Naive B cell (primary cell): ENCODE measurements around the gene SRD5A2. TPM values are rescaled to one million over a fixed set of nuclear protein-coding genes. Genes with fewer than 3 reads are reported as not detected.
"Not testable (repeated sequence)": the region's sequence is repeated elsewhere in the genome, so short reads cannot be mapped to it uniquely, and the experiment has no call there.

Experiments
- ATAC-seq, 2 donors: fragments of 150-1000 bp; cut with Tn5 transposase; 2 replicates each; pipeline ENCODE4 v1.10.0; 2021; ENCODE audit warnings: low read depth in 2 of 2, mild to moderate bottlenecking in 2 of 2, moderate library complexity in 2 of 2
- DNase-seq: peaks from one replicate; pipeline ENCODE4 v3.0.0; 2022
- H3K27ac Mint-ChIP-seq, 6 donors: one replicate each; pipeline ENCODE4 v1.8.0; 2020 to 2022; ENCODE audit warnings: mild to moderate bottlenecking in 6 of 6, mixed read lengths in 6 of 6, moderate library complexity in 5 of 6, inconsistent platforms in 2 of 6
- H3K27me3 Mint-ChIP-seq, 3 donors: one replicate each; pipeline ENCODE4 v1.8.0; 2021 to 2022; ENCODE audit warnings: mixed read lengths in 3 of 3, mild to moderate bottlenecking in 1 of 3
- H3K36me3 Mint-ChIP-seq, 2 donors: one replicate each; pipeline ENCODE4 v1.8.0; 2020 to 2022; ENCODE audit warnings: mixed read lengths in 2 of 2, inconsistent platforms in 1 of 2, mild to moderate bottlenecking in 1 of 2
- H3K4me1 Mint-ChIP-seq, 3 donors: one replicate each; pipeline ENCODE4 v1.8.0; 2020 to 2022; ENCODE audit warnings: mixed read lengths in 3 of 3, inconsistent platforms in 1 of 3, mild to moderate bottlenecking in 1 of 3, moderate library complexity in 1 of 3
- H3K4me3 Mint-ChIP-seq, 8 donors: one replicate each; pipeline ENCODE4 v1.8.0; 2020 to 2022; ENCODE audit warnings: mild to moderate bottlenecking in 8 of 8, mixed read lengths in 8 of 8, moderate library complexity in 8 of 8, inconsistent platforms in 2 of 8
- H3K9me3 Mint-ChIP-seq, 7 donors: one replicate each; pipeline ENCODE4 v1.8.0; 2020 to 2022; ENCODE audit warnings: mixed read lengths in 7 of 7, mild to moderate bottlenecking in 5 of 7, inconsistent platforms in 2 of 7, moderate library complexity in 1 of 7
- polyA plus RNA-seq, 6 donors: library from polyadenylated mRNA; unstranded; fragments of 300-500 nt; fragmentation: Illumina TruSeq; gene quantifications; one replicate each; pipeline ENCODE4 v1.2.3, GENCODE V29; 2021; ENCODE audit warnings: low read depth in 6 of 6

SRD5A2 gene
- polyA plus RNA-seq, 6 donors from 2014 or later: not detected

DNA sequence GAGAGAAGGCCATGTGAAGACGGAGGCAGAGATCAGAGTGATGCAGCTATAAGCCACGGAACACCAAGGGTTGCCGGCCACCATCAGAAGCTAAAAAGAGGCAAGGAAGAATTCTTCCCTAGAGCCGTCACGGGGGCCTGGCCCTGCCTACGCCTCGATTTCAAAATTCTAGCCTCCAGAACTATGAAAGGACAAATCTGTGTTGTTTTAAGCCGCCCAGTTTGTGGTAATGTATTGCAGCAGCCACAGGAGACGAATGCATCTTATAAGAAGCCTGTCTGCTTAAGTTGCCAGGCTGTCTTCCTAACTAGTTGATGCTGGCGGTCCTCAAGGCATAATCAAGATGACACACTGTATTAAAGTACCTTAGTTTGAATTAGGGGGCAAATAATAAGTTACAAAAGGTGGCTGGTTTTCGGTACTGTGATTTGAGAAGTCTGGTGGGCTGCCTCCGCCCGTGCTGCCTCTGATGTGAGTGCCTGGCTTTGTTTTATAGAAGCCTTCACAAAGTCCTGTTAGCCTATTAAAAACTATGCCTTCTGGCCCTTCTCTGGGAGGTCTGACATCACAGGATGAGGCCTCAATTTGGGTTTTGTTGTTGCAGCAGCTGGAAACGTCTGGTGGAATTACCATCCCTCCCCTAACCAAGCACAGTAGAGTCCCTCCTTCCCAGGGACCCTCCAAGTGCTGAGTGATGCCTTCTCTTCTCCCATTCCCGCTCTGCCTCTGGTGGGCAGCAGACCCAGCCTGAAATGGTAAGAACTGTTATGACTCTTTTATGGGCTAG is 53.6 kb downstream of the SRD5A2 start:
- no peak for DNase-seq
- ATAC-seq: no peak
- no peaks in the 10 kb centered on the region for H3K4me1 Mint-ChIP-seq
- no peak overlapping the region for H3K27ac Mint-ChIP-seq
- H3K9me3 Mint-ChIP-seq: no peaks in the 10 kb centered on the region
- H3K36me3 Mint-ChIP-seq: no peaks in the 10 kb centered on the region
- H3K4me3 Mint-ChIP-seq: no peak overlapping the region
- peaks cover 25 to 42% (median 35%) of the 10 kb centered on the region in 3 donors for H3K27me3 Mint-ChIP-seq

DNA sequence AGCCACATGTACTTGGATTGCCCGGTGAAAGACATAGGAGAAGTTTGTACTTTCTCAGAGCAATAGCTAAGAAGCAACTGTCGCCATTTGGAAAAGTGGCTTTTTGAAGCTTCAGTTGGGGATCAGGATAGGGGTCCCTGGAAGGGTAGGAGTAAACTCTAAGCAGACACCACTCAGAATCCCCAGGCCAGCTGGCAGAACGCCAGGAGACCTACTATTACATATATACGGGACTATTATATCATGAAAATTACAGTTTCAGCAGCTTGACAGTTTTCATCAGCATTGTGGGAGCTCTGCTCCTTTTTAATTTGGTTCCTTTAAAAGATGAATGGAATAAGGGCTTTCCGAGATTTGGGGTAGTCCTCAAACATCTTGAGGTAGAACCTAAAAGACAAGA is 54.9 kb downstream of the SRD5A2 start:
- Mint-ChIP-seq H3K4me3 (no peak overlapping the region), H3K27ac (no peak overlapping the region), H3K4me1 (no peaks in the 10 kb centered on the region), H3K9me3 (no peaks in the 10 kb centered on the region), H3K36me3 (no peaks in the 10 kb centered on the region), H3K27me3 (peaks cover 17 to 51% (median 48%) of the 10 kb centered on the region in 3 donors)
- no peak for ATAC-seq
- DNase-seq: no peak

DNA sequence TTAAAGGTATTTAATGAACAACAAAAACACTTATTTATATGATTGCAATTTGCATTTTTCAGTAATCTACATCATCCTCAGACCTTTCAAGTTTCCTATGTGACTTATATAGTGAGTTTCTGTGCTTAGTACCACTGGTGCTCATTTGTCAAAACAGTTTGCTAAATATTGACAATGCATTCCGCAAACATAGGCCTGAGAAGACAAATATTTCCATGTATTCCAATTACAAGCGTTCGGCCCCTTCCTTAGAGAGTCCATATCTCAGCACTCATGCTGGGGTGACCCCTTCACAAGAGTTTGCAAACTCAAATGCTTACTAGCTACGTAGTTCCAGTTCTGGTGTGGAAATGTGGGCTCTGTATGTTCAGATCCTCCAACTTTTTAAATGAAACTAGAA is 56.1 kb downstream of the SRD5A2 start:
- Mint-ChIP-seq H3K27ac (no peak overlapping the region), H3K4me1 (no peaks in the 10 kb centered on the region), H3K4me3 (no peak overlapping the region), H3K27me3 (peaks cover 17 to 56% (median 40%) of the 10 kb centered on the region in 3 donors), H3K9me3 (no peaks in the 10 kb centered on the region), H3K36me3 (no peaks in the 10 kb centered on the region)
- no peak for ATAC-seq
- no peak for DNase-seq

DNA sequence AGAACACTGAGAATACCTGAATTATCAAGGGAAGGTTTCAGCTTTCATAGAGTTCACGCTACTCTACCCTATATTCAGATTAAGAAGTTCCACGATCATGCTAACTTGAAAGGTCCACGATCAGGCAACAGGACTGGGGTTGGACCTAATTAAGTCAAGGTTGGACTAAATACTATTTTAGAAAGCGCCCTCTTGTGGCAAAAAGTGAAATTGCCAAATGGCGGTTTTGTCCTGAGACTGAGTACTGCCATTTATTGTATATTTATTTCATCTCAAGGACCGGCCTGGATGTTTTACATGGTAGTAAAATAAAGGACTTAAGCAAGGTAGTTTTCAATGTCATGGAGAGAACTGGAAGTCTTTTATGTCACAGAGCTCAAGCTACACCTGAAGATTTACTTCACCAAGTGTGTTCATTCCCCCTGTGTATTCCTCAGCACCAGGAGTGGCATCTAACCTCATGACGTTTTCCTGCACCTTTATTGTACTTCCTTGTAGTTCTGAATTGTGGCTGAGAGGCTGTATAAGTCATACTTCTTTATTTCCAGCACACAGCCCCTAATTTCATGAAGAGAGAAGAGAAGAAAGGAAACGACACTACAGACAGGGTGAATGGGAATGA is 56.8 kb downstream of the SRD5A2 start:
- Mint-ChIP-seq H3K27me3 (peaks cover 17 to 52% (median 35%) of the 10 kb centered on the region in 3 donors), H3K4me3 (no peak overlapping the region), H3K36me3 (no peaks in the 10 kb centered on the region), H3K9me3 (no peaks in the 10 kb centered on the region), H3K4me1 (no peaks in the 10 kb centered on the region), H3K27ac (no peak overlapping the region)
- DNase-seq: peak; percentile 38
- peak in 1 of 2 donors; percentile 25 for ATAC-seq

DNA sequence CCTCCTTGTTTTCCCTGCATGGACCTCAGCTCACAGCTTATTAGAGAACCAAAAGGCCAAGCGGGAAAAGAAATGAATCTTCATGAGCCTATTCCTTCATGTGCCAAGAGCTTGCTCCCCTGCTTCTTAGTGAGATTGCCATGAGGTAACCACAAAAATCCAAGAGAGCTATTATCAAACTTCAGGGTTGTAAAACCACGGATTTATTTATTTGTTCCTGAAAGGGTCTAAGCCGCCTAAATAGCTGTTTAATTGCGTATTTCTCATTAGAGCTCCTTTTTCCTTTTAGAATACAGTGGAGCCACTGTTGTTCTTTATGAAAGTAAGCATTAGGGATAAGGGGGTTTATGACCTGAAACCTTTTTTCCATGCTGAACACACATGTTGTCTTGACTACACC is 58.0 kb downstream of the SRD5A2 start:
- Mint-ChIP-seq H3K36me3 (no peaks in the 10 kb centered on the region), H3K27me3 (peaks cover 17 to 55% (median 46%) of the 10 kb centered on the region in 3 donors), H3K4me3 (no peak overlapping the region), H3K27ac (no peak overlapping the region), H3K9me3 (no peaks in the 10 kb centered on the region), H3K4me1 (no peaks in the 10 kb centered on the region)
- no peak for DNase-seq
- no peak for ATAC-seq

DNA sequence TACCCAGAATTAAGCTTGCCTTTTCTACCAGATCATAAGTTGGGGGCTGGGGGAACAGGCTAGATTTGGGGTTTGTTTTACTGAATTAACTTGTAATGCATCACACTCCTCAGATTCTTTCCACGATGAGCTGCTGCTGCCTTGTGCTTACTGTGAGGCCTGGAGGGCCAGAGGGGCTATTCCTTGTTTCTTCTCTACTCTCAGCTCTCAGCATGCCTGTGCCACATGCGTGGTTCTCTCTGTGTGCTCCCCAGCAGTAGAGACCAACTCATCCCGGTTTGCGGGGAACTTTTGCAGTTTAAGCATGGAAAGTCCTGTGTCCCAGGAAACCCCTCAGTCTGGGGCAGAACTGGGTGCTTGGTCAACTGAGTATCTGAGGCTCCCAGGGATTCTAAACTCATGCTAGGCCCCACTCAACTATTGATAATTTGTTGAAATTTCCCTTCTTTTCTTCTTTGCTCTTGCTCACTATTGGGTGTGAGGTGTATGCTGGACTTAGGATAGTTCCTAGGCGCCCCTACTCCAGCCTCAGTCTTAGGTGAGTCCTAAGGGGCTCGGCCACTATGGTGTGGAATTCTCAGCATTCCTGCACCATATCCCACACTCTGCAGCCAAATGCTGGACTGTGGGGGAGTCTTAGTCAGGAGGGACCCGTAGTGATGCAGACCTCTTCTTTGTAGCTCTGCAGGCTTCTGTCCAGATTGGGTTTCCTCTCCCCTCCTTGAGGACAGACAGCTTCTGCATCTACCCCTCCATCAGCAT is 63.1 kb downstream of the SRD5A2 start:
- Mint-ChIP-seq H3K4me1 (no peaks in the 10 kb centered on the region), H3K9me3 (no peaks in the 10 kb centered on the region), H3K36me3 (no peaks in the 10 kb centered on the region), H3K27me3 (peaks cover 30 to 51% (median 37%) of the 10 kb centered on the region in 3 donors), H3K27ac (no peak overlapping the region), H3K4me3 (no peak overlapping the region)
- no peak for ATAC-seq
- no peak for DNase-seq

DNA sequence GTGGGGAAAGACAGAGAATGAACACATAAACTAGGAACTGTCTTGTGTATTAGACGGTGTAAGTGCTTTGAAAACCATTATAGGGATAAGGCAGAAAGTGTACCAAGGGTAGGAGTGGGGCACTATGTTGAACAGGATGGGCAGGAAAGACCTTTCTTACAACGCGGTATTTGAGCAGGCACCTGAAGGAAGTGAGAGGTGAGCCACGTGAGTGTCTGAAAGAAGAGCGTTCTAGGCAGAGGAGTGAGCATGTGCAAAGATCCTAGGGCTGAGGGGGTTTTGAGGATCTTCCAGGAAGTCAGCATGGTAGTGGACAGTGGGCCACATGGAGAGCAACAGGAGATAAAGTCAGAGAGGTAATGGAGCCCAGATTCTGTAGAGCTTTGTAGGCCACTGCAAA is 65.2 kb downstream of the SRD5A2 start:
- Mint-ChIP-seq H3K4me3 (no peak overlapping the region), H3K4me1 (no peaks in the 10 kb centered on the region), H3K9me3 (no peaks in the 10 kb centered on the region), H3K27me3 (peaks cover 17 to 31% (median 25%) of the 10 kb centered on the region in 3 donors), H3K27ac (no peak overlapping the region), H3K36me3 (no peaks in the 10 kb centered on the region)
- no peak for DNase-seq
- no peak for ATAC-seq

DNA sequence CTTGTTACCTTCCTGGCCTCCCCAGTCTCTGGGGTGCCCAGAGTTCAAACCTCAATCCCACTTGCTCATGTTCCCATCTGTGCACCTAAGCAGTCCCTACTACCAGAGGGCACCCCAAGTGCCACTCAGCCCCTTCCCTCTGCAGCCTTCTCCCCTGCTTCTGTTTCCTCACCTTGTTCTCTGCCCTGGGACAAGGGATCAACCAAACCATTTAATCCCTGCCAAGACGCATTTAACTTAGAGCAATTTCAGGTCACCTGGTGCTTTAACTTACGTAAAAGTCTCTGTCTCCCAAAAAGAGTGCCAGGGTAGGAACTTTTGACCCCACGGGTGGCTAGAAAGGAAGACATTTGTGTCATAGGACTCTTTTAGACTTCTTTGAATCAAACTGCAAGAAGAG is 67.2 kb downstream of the SRD5A2 start:
- Mint-ChIP-seq H3K36me3 (no peaks in the 10 kb centered on the region), H3K9me3 (peaks cover 0 to 4% (median 0%) of the 10 kb centered on the region in 7 donors), H3K4me3 (no peak overlapping the region), H3K4me1 (no peaks in the 10 kb centered on the region), H3K27me3 (peaks cover 11 to 29% (median 25%) of the 10 kb centered on the region in 3 donors), H3K27ac (no peak overlapping the region)
- ATAC-seq: no peak
- no peak for DNase-seq

DNA sequence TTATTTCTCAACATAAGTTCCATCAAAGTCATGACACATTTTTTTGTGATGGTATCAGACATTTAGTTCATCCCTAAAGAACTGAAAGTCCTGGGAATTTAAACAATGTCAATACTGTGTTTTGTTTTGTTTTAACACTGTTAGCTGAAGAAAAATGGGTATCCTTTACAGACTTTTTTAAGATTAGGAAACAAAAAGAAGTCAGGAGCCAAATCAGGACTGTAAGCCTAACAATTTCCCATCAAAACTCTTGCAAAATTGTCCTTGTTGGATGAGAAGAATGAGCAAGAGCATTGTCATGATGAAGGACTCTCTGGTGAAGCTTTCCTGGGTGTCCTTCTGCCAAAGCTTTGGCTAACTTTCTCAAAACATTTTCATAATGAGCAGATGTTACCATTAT is 69.4 kb downstream of the SRD5A2 start:
- DNase-seq (no peak), ATAC-seq (no peak)
- Mint-ChIP-seq H3K27ac (no peak overlapping the region), H3K27me3 (peaks cover 3 to 23% (median 20%) of the 10 kb centered on the region in 3 donors), H3K4me3 (no peak overlapping the region), H3K9me3 (peaks cover 0 to 4% (median 0%) of the 10 kb centered on the region in 7 donors), H3K4me1 (no peaks in the 10 kb centered on the region), H3K36me3 (no peaks in the 10 kb centered on the region)

DNA sequence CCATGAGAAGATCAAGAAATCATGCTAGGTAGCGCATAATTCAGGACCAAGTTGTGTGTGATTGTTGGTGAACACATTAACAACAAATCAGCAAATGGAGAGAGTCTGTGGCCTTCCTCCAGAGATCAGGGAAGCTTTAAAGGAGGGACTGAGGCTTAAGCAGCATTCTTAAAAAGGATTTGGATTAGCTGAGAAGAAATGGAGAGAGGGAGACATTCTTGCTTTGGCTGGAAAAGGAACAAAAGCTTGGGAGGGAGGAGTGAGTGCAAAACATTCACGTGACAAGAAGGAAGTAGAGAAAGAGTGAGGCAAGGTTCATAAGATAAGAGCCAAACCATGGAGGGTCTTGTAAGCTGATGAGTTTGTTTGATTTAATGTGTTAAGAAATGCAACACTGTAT is 75.6 kb downstream of the SRD5A2 start:
- Mint-ChIP-seq H3K4me3 (no peak overlapping the region), H3K27ac (no peak overlapping the region), H3K9me3 (peaks cover 0 to 4% (median 0%) of the 10 kb centered on the region in 7 donors), H3K36me3 (no peaks in the 10 kb centered on the region), H3K4me1 (no peaks in the 10 kb centered on the region), H3K27me3 (peaks cover 13 to 25% (median 16%) of the 10 kb centered on the region in 3 donors)
- ATAC-seq: no peak
- DNase-seq: no peak

DNA sequence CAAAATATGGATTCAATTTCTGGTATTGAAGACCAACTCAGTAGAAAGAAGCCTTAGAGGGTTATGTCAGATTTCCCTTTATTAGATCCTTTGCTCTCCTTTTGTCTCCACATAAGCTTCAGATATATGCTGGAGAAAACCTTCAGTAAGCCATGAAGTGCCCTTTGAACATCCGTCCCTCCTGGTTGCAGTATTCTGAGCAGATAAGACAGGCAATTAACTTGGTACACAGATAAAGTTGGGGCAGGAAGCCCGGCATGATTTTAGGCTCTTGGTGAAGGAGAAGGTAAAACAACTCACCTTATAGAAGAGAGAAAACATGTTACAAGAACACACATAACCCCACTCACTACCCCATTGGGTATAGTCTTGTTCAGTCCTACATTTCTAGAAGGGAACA is 76.4 kb downstream of the SRD5A2 start:
- no peak overlapping the region for H3K27ac Mint-ChIP-seq
- no peaks in the 10 kb centered on the region for H3K4me1 Mint-ChIP-seq
- H3K4me3 Mint-ChIP-seq: no peak overlapping the region
- ATAC-seq: no peak
- H3K9me3 Mint-ChIP-seq: peaks cover 0 to 5% (median 2%) of the 10 kb centered on the region in 7 donors
- DNase-seq: no peak
- H3K36me3 Mint-ChIP-seq: no peaks in the 10 kb centered on the region
- peaks cover 13 to 25% (median 16%) of the 10 kb centered on the region in 3 donors for H3K27me3 Mint-ChIP-seq

DNA sequence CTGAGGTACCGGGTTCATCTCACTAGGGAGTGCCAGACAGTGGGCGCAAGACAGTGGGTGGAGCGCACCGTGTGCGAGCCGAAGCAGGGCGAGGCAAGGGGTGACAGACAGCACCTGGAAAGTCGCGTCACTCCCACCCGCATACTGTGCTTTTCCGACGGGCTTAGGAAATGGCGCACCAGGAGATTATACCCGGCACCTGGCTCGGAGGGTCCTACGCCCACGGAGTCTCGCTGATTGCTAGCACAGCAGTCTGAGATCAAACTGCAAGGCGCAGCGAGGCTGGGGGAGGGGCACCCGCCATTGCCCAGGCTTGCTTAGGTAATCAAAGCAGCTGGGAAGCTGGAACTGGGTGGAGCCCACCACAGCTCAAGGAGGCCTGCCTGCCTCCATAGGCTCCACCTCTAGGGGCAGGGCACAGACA is 84.3 kb downstream of the SRD5A2 start:
- H3K9me3 Mint-ChIP-seq: peaks cover 3 to 32% (median 7%) of the 10 kb centered on the region in 7 donors
- not testable (repeated sequence) for H3K27ac Mint-ChIP-seq, H3K27me3 Mint-ChIP-seq, H3K4me3 Mint-ChIP-seq, H3K4me1 Mint-ChIP-seq, DNase-seq, ATAC-seq, H3K36me3 Mint-ChIP-seq

DNA sequence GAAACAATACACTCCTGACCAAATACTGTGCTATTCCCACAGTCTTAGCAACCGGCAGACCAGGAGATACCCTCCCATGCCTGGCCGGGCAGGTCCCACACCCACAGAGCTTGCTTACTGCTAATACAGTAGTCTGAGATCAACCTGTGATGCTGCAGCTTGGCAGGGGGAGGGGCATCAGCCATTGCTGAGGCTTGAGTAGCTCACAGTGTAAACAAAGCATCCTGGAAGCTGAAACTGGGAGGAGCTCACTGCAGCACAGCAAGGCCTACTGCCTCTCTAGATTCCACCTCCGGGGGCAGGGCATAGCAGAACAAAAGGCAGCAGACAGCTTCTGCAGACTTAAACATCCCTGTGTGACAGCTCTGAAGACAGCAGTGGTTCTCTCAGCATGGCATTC is 91.4 kb downstream of the SRD5A2 start:
- H3K36me3 Mint-ChIP-seq, DNase-seq, H3K27ac Mint-ChIP-seq, ATAC-seq, H3K4me1 Mint-ChIP-seq, H3K4me3 Mint-ChIP-seq: not testable (repeated sequence)
- H3K27me3 Mint-ChIP-seq: peaks cover 18 to 35% (median 35%) of the 10 kb centered on the region in 3 donors
- H3K9me3 Mint-ChIP-seq: peaks cover 0 to 37% (median 10%) of the 10 kb centered on the region in 7 donors
